Measurements from ENCODE around the gene NFATC1.

NFATC1 gene

GRCh38 chr18:79377187-79377891 is 18.4 kb upstream of the NFATC1 start:
- ATAC-seq: no peak
- TF ChIP-seq TOX (CRISPR knock-in tag; IDR thresholded peaks at IDR 0.05; ENCODE audit: borderline replicate concordance): no peak
- no peak for TF ChIP-seq ISL1 (CRISPR knock-in tag; IDR thresholded peaks at IDR 0.05)
- TF ChIP-seq SNAI2 (CRISPR knock-in tag; IDR thresholded peaks at IDR 0.05): no peak
- TF ChIP-seq PPARA (CRISPR knock-in tag; IDR thresholded peaks at IDR 0.05; ENCODE audit: borderline replicate concordance): no peak
- no peak for TF ChIP-seq TCF4 (CRISPR knock-in tag; IDR thresholded peaks at IDR 0.05; ENCODE audit: borderline replicate concordance)
- no peak for TF ChIP-seq ZNF565 (CRISPR knock-in tag; conservative IDR thresholded peaks at IDR 0.05; ENCODE audit: low read depth)
- no peak for TF ChIP-seq PATZ1 (CRISPR knock-in tag; IDR thresholded peaks at IDR 0.05; ENCODE audit: borderline replicate concordance)

DNA sequence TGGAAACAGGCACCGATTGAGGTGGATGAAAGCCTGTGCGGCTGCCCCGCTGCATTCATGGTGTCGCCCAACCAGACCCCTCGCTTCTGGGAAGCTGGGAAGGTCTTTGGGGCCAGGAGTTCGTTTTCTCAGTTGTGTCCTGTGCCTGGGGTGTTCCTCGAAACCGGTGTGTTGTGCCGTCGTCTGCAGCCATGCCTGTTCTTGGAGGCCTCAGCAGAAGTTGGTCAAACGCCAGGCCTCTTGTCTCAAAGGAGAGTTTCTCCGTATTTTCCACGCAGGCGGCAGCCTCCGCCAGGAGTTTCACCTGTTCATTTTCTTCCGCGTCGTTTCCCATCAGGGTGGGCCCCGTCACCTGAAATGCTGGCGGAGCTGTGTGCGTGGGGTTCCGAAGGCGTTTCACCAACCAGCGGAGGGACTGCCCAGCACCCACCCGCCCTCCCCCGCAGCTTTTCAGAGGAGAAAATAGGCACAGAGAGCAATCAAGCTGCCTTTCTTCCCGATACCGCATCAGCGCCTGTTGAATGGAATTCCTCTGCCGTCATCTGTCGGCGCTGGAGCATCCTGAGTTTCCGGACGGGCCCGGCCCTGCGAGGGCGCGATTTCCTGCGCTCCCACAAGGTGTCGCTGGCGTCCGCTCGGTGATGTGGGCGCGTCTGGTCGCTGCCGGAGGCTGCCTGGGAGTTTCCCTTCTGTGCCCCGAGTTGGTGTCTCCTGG is 17.0 kb upstream of the NFATC1 start:
- TF ChIP-seq GLIS3 (CRISPR knock-in tag; IDR thresholded peaks at IDR 0.05) (no peak), OSR1 (CRISPR knock-in tag; IDR thresholded peaks at IDR 0.05) (no peak), PPARA (CRISPR knock-in tag; IDR thresholded peaks at IDR 0.05; ENCODE audit: borderline replicate concordance) (no peak), ZNF565 (CRISPR knock-in tag; conservative IDR thresholded peaks at IDR 0.05; ENCODE audit: low read depth) (no peak), ZFP3 (CRISPR knock-in tag; IDR thresholded peaks at IDR 0.05) (no peak), TOX (CRISPR knock-in tag; IDR thresholded peaks at IDR 0.05; ENCODE audit: borderline replicate concordance) (no peak), ZFP30 (CRISPR knock-in tag; IDR thresholded peaks at IDR 0.05) (no peak)
- no peak for ATAC-seq

DNA sequence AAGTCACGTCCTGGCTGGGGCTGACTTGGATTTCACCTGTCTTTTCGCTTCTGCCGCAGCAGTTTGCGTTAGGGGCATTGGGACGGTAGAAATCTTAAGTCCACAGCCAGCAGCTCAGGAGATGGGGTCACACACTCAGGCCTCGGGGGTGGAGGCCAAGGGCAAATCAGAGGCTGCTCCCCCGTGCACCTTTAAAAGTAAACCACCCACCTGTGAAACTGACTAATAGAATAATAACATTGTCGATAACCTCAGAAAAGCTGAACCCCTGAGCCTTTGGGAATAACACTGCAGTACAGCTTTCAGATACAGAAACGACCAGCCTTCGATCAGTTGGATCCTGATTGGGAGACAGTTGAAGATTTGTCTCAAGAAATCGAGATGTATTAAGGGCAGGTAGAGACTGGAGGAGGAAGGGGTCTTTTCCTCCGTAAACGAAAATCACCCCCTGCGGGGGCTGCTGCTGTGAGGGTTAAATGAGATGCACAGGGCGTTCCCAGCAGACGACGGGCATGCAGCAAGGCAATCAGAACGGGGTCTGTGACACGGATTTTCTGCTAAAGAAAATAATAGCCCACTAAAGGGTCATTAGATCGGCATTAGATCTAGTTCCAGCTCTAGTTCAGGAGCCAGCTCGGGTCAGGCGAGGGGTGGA is 16.4 kb upstream of the NFATC1 start:
- TF ChIP-seq RARB (CRISPR knock-in tag; IDR thresholded peaks at IDR 0.05) (no peak), TSHZ2 (CRISPR knock-in tag; IDR thresholded peaks at IDR 0.05) (no peak), ZFP3 (CRISPR knock-in tag; IDR thresholded peaks at IDR 0.05) (no peak), ZNF70 (CRISPR knock-in tag; IDR thresholded peaks at IDR 0.05) (no peak), PPARA (CRISPR knock-in tag; IDR thresholded peaks at IDR 0.05; ENCODE audit: borderline replicate concordance) (no peak), ARNTL (CRISPR knock-in tag; IDR thresholded peaks at IDR 0.05; ENCODE audit: borderline replicate concordance, low read depth) (no peak), ZFP30 (CRISPR knock-in tag; IDR thresholded peaks at IDR 0.05) (no peak), TCF4 (CRISPR knock-in tag; IDR thresholded peaks at IDR 0.05; ENCODE audit: borderline replicate concordance) (no peak), CSDC2 (CRISPR knock-in tag; IDR thresholded peaks at IDR 0.05) (no peak), ZC3H10 (CRISPR knock-in tag; IDR thresholded peaks at IDR 0.05) (no peak), BACH2 (CRISPR knock-in tag; IDR thresholded peaks at IDR 0.05; ENCODE audit: borderline replicate concordance) (no peak), TOX (CRISPR knock-in tag; IDR thresholded peaks at IDR 0.05; ENCODE audit: borderline replicate concordance) (no peak), ESRRG (CRISPR knock-in tag; IDR thresholded peaks at IDR 0.05) (no peak), GLIS3 (CRISPR knock-in tag; IDR thresholded peaks at IDR 0.05) (no peak), CSRNP3 (CRISPR knock-in tag; IDR thresholded peaks at IDR 0.05) (no peak), ZNF8 (CRISPR knock-in tag; IDR thresholded peaks at IDR 0.05) (no peak), OSR1 (CRISPR knock-in tag; IDR thresholded peaks at IDR 0.05) (no peak), PATZ1 (CRISPR knock-in tag; IDR thresholded peaks at IDR 0.05; ENCODE audit: borderline replicate concordance) (no peak), ZNF565 (CRISPR knock-in tag; conservative IDR thresholded peaks at IDR 0.05; ENCODE audit: low read depth) (no peak)
- TF ChIP-seq, protein P1, sequence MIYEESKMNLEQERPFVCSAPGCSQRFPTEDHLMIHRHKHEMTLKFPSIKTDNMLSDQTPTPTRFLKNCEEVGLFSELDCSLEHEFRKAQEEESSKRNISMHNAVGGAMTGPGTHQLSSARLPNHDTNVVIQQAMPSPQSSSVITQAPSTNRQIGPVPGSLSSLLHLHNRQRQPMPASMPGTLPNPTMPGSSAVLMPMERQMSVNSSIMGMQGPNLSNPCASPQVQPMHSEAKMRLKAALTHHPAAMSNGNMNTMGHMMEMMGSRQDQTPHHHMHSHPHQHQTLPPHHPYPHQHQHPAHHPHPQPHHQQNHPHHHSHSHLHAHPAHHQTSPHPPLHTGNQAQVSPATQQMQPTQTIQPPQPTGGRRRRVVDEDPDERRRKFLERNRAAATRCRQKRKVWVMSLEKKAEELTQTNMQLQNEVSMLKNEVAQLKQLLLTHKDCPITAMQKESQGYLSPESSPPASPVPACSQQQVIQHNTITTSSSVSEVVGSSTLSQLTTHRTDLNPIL (CRISPR knock-in tag; IDR thresholded peaks at IDR 0.05; ENCODE audit: low read depth): no peak
- ATAC-seq: no peak
